Fibroblast of lung (primary cell): ENCODE measurements around the gene PTPN14. TPM values are rescaled to one million over a fixed set of nuclear protein-coding genes. Genes with fewer than 3 reads are reported as not detected.

Source experiments
- DNase-seq, 2 donors: peaks; one replicate each; pipeline versions ENCODE4 v3.0.0 to v3.0.0-alpha.2; 2010; ENCODE audit warnings: low read depth in 2 of 2
- H2AFZ ChIP-seq: 2 replicates; pipeline ENCODE4 v1.5.1; 2012; ENCODE audit warnings: low read length, control low read depth, inconsistent platforms
- H3K27ac ChIP-seq: 2 replicates; pipeline ENCODE4 v1.5.1; 2011; ENCODE audit warnings: low read length, control low read depth; ENCODE audit not compliant: insufficient read depth
- H3K27me3 ChIP-seq: 2 replicates; pipeline ENCODE4 v1.5.1; 2011; ENCODE audit warnings: mild to moderate bottlenecking, low read length; ENCODE audit not compliant: control insufficient read depth, insufficient read depth
- H3K36me3 ChIP-seq: 2 replicates; pipeline ENCODE4 v1.5.1; 2011; ENCODE audit warnings: low read length; ENCODE audit not compliant: control insufficient read depth, insufficient read depth
- H3K4me1 ChIP-seq: 2 replicates; pipeline ENCODE4 v1.5.1; 2011; ENCODE audit warnings: low read length; ENCODE audit not compliant: control insufficient read depth, insufficient read depth; ENCODE audit errors: extremely low read depth
- H3K4me2 ChIP-seq: 2 replicates; pipeline ENCODE4 v1.5.1; 2011; ENCODE audit warnings: low read length, control low read depth; ENCODE audit not compliant: insufficient read depth; ENCODE audit errors: extremely low read depth
- H3K4me3 ChIP-seq, 4 experiments: fragments of 200-600 bp in 1 of 4; sonication (generic) in 1 of 4; replicated peaks in 1 of 4; 2 replicates each; pipeline ENCODE4 v1.5.1; 2011 to 2016; ENCODE audit warnings: low read length in 4 of 4, low read depth in 3 of 4, mild to moderate bottlenecking in 3 of 4, control low read depth in 2 of 4, inconsistent platforms in 1 of 4, mixed read lengths in 1 of 4; ENCODE audit not compliant: insufficient read depth in 1 of 4; ENCODE audit errors: control extremely low read depth in 1 of 4
- H3K79me2 ChIP-seq: 2 replicates; pipeline ENCODE4 v1.5.1; 2012; ENCODE audit warnings: mild to moderate bottlenecking, low read length, inconsistent platforms; ENCODE audit not compliant: control insufficient read depth, insufficient read depth
- H3K9ac ChIP-seq: 2 replicates; pipeline ENCODE4 v1.5.1; 2011; ENCODE audit warnings: mild to moderate bottlenecking, low read length, control low read depth; ENCODE audit not compliant: insufficient read depth
- H3K9me3 ChIP-seq: 2 replicates; pipeline ENCODE4 v1.5.1; 2012; ENCODE audit warnings: low read depth, low read length; ENCODE audit not compliant: control insufficient read depth, insufficient read depth
- H4K20me1 ChIP-seq: 2 replicates; pipeline ENCODE4 v1.5.1; 2011; ENCODE audit warnings: low read length; ENCODE audit not compliant: control insufficient read depth, insufficient read depth; ENCODE audit errors: extremely low read depth
- CTCF ChIP-seq, 2 donors: IDR thresholded peaks in 1 of 2; conservative IDR thresholded peaks in 1 of 2; 1 replicate in 1 of 2; 2 replicates in 1 of 2; pipeline ENCODE4 v1.5.1; 2011 to 2012; ENCODE audit warnings: low read length in 2 of 2, control low read depth in 1 of 2, inconsistent platforms in 1 of 2, low read depth in 1 of 2, mild to moderate bottlenecking in 1 of 2
- EZH2 ChIP-seq: IDR thresholded peaks from 2 replicates; pipeline ENCODE4 v1.5.1; 2012; ENCODE audit warnings: low read length, control low read depth, mild to moderate bottlenecking; ENCODE audit errors: missing control alignments
- polyA plus RNA-seq, 2 donors: library from polyadenylated mRNA; depleted of rRNA in 1 of 2; stranded (reverse) in 1 of 2; unstranded in 1 of 2; fragments of >200 nt; gene quantifications; 2 replicates each; pipeline ENCODE4 v1.2.1, GENCODE V29; 2011 to 2012; ENCODE audit warnings: missing spikeins in 1 of 2
- total RNA-seq: library from RNA; depleted of rRNA; stranded (reverse); fragments of >200 nt; gene quantifications from 2 replicates; pipeline ENCODE4 v1.2.1, GENCODE V29; 2014

Gene PTPN14
- total and polyA plus RNA-seq, 2 donors (not counting 1 experiment from before 2014, with no cell fraction given), result 38.7 to 56.1 TPM

DNA sequence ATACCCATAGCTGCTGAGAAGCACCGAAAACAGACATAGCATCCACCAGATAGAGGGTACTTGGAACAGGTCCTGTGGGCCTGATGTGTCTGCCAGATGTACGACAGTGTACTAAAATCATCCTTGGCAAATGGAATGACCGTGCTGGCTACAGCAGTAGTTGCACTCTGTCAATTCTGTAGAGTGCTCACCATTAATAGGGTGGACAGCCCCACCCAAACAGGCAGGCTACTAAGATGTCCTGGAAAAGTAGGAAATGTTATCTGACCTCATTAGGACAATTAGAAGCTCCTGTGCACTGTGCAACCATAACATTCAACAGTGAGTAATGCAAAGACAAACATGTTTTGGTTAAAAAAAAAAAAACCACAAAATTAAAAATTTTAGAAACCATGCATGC, 106.2 kb downstream of the PTPN14 start:
- H3K27me3 ChIP-seq, result no peaks in the 10 kb centered on the region
- no peak overlapping the region for H2AFZ ChIP-seq
- H3K9me3 ChIP-seq, result no peaks in the 10 kb centered on the region
- H3K4me1 ChIP-seq, result peaks cover 22% of the 10 kb centered on the region
- H4K20me1 ChIP-seq, result no peaks in the 10 kb centered on the region
- H3K36me3 ChIP-seq, result peaks cover 2% of the 10 kb centered on the region
- no peak overlapping the region for H3K9ac ChIP-seq
- H3K79me2 ChIP-seq, result peaks cover 36% of the 10 kb centered on the region
- DNase-seq, result peak; percentile 42 to 54
- H3K4me3 ChIP-seq, result peak overlapping the region in 2 of 4 experiments; percentile 16 to 24
- peak overlapping the region; percentile 89 for H3K4me2 ChIP-seq
- peak overlapping the region; percentile 65 for H3K27ac ChIP-seq
- TF ChIP-seq CTCF (conservative IDR thresholded peaks at IDR 0.05 in 1 of 2, IDR thresholded peaks at IDR 0.05 in 1 of 2; ENCODE audit: low read depth in 1 of 2, low read length in 2 of 2), result no peak
- no peak for TF ChIP-seq EZH2

GRCh38 chr1:214444182-214444939, 107.0 kb downstream of the PTPN14 start:
- peaks cover 2% of the 10 kb centered on the region for H3K36me3 ChIP-seq
- peak overlapping the region; percentile 36 for H3K4me2 ChIP-seq
- no peaks in the 10 kb centered on the region for H3K9me3 ChIP-seq
- H3K4me3 ChIP-seq, result no peak overlapping the region
- no peak overlapping the region for H3K9ac ChIP-seq
- TF ChIP-seq CTCF (conservative IDR thresholded peaks at IDR 0.05 in 1 of 2, IDR thresholded peaks at IDR 0.05 in 1 of 2; ENCODE audit: low read depth in 1 of 2, low read length in 2 of 2) (no peak), EZH2 (no peak)
- H3K27ac ChIP-seq, result peak overlapping the region; percentile 65
- no peak overlapping the region for H2AFZ ChIP-seq
- peaks cover 35% of the 10 kb centered on the region for H3K79me2 ChIP-seq
- peaks cover 22% of the 10 kb centered on the region for H3K4me1 ChIP-seq
- H3K27me3 ChIP-seq, result no peaks in the 10 kb centered on the region
- H4K20me1 ChIP-seq, result no peaks in the 10 kb centered on the region
- no peak for DNase-seq

DNA sequence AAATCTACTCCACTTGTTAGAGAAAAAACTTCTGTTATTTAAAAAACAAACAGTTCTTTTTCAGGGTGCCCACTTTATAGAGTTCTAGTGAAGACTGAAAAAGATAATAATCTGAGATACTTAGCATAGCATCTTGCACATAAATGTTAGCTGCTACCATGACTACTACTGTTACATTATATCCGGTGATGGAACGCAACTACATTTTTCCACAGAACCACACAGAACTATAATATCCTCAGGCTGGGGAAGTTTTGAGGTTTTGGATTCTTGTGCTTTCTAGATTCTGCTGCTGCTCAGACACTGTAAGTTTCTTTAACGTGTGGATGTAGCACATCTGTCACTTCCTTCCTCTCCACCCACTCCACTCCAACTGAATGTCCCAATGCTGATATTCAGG, 110.3 kb downstream of the PTPN14 start:
- no peak overlapping the region for H3K9ac ChIP-seq
- H3K9me3 ChIP-seq, result no peaks in the 10 kb centered on the region
- no peak overlapping the region for H3K4me3 ChIP-seq
- no peaks in the 10 kb centered on the region for H4K20me1 ChIP-seq
- TF ChIP-seq EZH2 (no peak), CTCF (conservative IDR thresholded peaks at IDR 0.05 in 1 of 2, IDR thresholded peaks at IDR 0.05 in 1 of 2; ENCODE audit: low read depth in 1 of 2, low read length in 2 of 2) (no peak)
- no peaks in the 10 kb centered on the region for H3K27me3 ChIP-seq
- no peak overlapping the region for H2AFZ ChIP-seq
- H3K27ac ChIP-seq, result no peak overlapping the region
- H3K79me2 ChIP-seq, result peaks cover 30% of the 10 kb centered on the region
- H3K4me1 ChIP-seq, result peaks cover 12% of the 10 kb centered on the region
- no peak overlapping the region for H3K4me2 ChIP-seq
- H3K36me3 ChIP-seq, result no peaks in the 10 kb centered on the region
- peak in 1 of 2 donors; percentile 72 for DNase-seq
